ENCODE results near the gene C3. TPM values are rescaled to one million over a fixed set of nuclear protein-coding genes. Genes with fewer than 3 reads are reported as not detected.

C3 gene
- total RNA-seq, 1 experiment from 2014 or later: 5.0 TPM

DNA sequence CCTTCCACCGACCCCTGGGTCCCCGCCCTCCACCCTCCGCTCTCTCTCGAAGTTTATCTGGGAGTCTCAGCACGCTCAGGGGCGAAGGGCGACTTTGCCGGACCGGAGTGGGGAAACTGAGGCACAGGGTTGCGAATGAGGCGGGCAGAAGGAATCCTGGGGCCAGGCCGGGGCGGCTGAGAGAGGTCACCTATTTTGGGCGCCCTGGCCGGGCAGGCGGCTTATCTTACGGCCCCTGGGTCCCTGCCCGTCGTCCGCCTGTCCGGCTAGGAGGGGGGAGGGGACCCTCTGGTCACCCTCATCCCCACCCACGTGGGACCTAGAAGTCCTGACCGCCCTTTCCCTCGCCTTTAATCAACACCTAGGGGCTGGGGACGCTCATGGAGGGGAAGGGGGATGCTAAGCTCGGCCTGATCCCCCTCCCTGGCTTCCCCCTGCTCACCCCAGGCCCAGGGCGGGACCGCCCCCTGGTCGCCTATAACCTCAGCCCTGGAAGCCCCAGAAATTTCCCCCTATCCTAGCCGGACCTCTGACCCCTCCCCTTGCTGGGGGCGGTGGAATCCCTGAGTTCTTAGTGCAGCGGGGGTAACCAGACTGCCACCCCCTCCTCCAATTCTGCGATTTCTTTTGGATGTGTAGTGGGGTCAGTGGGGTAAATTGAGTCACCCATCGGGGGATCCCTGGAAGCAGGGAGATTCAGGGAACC lies 19.6 kb upstream of the C3 start:
- ATAC-seq: 0 out of 2 replicates have a peak, but pooled peaks have one; percentile 9
- in situ Hi-C loops (cut with HindIII; ENCODE audit: low pct_unique_long_range_greater_than_20kb, low sequenced_read_pairs): no loop called here
- intact Hi-C loops (cut with micrococcal nuclease; ENCODE audit: unreplicated experiment): loop anchor here (2.0 kb wide), 1 partner anchor 123 kb away; no protein-coding TSS in a partner anchor
- Histone ChIP-seq H3K4me3 (ENCODE audit: low read depth in 2 of 2, low read length in 2 of 2) (peak overlapping the region; percentile 73 to 81), H3K9me3 (ENCODE audit: control insufficient read depth, insufficient read depth, low read depth, low read length) (no peaks in the 10 kb centered on the region), H3K27ac (ENCODE audit: low read length) (peak overlapping the region; percentile 89), H3K4me1 (ENCODE audit: control insufficient read depth, insufficient read depth, low read length) (peaks cover 37% of the 10 kb centered on the region), H3K36me3 (ENCODE audit: control insufficient read depth, insufficient read depth, low read length) (no peaks in the 10 kb centered on the region; the same call in none of the 2 replicates), H3K27me3 (ENCODE audit: control insufficient read depth, insufficient read depth, low read length) (no peaks in the 10 kb centered on the region)
- CTCF ChIA-PET: no interaction called here
- no peak for DNase-seq (ENCODE audit: low read depth, low spot score)
- TF ChIP-seq TCF7L2 (IDR thresholded peaks at IDR 0.05; ENCODE audit: low read depth, low read length): no peak
- POLR2A ChIA-PET: interaction anchor here (0.6 kb wide), 1 partner anchor 12 kb away, joined by 4 read pairs; no protein-coding TSS in a partner anchor
- BruUV-seq (replicated peaks): TSS peak; percentile 63

DNA sequence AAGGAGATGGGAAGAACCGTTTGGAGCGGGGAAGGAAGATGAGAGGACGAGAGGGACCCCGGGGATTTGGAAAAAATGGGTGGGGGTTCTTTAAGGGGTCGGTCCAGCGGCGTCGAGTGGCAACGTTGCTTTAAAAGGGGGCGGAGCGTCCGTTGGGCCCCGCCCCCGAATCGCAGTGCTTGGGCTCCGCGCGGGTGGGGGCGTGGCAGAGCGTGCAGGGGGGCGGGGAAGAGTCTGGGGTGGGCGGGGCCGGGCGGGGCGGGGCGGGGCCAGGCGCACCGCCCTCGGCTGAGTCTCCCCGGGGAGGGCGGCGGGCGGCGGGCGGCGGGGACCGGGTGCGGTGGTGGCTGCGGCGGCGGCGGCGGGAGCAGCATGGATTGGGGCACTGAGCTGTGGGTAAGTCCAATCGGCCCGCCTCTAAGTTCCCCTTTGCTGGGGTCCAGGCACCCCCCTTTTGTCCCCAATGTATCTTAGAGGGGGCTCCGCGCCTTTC lies 19.0 kb upstream of the C3 start, which contains the start of gene TRIP10:
Gene TRIP10, plus strand, starts transcription at position 291 of the 493 bp plus-strand sequence. Its CDS starts 82 bp downstream, at position 373.
- Histone ChIP-seq H3K9me3 (ENCODE audit: control insufficient read depth, insufficient read depth, low read depth, low read length) (no peaks in the 10 kb centered on the region), H3K4me1 (ENCODE audit: control insufficient read depth, insufficient read depth, low read length) (peaks cover 33% of the 10 kb centered on the region), H3K27me3 (ENCODE audit: control insufficient read depth, insufficient read depth, low read length) (no peaks in the 10 kb centered on the region), H3K27ac (ENCODE audit: low read length) (peak within 1 kb of the TSS; percentile 92), H3K36me3 (ENCODE audit: control insufficient read depth, insufficient read depth, low read length) (no peaks in the 10 kb centered on the region; the same call in none of the 2 replicates), H3K4me3 (ENCODE audit: low read depth in 2 of 2, low read length in 2 of 2) (peak within 1 kb of the TSS; percentile 73 to 81)
- ATAC-seq: peak; percentile 10
- POLR2A ChIA-PET: interaction anchor here (0.6 kb wide), 1 partner anchor 13 kb away, joined by 4 read pairs; no protein-coding TSS in a partner anchor
- DNase-seq (ENCODE audit: low read depth, low spot score): no peak
- CTCF ChIA-PET: interaction anchor here (1.4 kb wide), 1 partner anchor 124 kb away, joined by 11 read pairs; no protein-coding TSS in a partner anchor
- intact Hi-C loops (cut with micrococcal nuclease; ENCODE audit: unreplicated experiment) (loop anchor here (2.0 kb wide), 1 partner anchor 123 kb away; no protein-coding TSS in a partner anchor), in situ Hi-C loops (cut with HindIII; ENCODE audit: low pct_unique_long_range_greater_than_20kb, low sequenced_read_pairs) (no loop called here)
- TF ChIP-seq SIN3A (IDR thresholded peaks at IDR 0.05; ENCODE audit: borderline replicate concordance, insufficient read depth, low read depth, low read length): no peak
- TF ChIP-seq CTCF (IDR thresholded peaks at IDR 0.05): no peak
- TF ChIP-seq POLR2AphosphoS5 (IDR thresholded peaks at IDR 0.05; ENCODE audit: low read depth, low read length): no peak
- TF ChIP-seq, protein P1, sequence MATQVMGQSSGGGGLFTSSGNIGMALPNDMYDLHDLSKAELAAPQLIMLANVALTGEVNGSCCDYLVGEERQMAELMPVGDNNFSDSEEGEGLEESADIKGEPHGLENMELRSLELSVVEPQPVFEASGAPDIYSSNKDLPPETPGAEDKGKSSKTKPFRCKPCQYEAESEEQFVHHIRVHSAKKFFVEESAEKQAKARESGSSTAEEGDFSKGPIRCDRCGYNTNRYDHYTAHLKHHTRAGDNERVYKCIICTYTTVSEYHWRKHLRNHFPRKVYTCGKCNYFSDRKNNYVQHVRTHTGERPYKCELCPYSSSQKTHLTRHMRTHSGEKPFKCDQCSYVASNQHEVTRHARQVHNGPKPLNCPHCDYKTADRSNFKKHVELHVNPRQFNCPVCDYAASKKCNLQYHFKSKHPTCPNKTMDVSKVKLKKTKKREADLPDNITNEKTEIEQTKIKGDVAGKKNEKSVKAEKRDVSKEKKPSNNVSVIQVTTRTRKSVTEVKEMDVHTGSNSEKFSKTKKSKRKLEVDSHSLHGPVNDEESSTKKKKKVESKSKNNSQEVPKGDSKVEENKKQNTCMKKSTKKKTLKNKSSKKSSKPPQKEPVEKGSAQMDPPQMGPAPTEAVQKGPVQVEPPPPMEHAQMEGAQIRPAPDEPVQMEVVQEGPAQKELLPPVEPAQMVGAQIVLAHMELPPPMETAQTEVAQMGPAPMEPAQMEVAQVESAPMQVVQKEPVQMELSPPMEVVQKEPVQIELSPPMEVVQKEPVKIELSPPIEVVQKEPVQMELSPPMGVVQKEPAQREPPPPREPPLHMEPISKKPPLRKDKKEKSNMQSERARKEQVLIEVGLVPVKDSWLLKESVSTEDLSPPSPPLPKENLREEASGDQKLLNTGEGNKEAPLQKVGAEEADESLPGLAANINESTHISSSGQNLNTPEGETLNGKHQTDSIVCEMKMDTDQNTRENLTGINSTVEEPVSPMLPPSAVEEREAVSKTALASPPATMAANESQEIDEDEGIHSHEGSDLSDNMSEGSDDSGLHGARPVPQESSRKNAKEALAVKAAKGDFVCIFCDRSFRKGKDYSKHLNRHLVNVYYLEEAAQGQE (IDR thresholded peaks at IDR 0.05; ENCODE audit: insufficient read depth in 1 of 2, low read depth in 2 of 2, low read length in 1 of 2): no peak
- no peak for TF ChIP-seq TCF7L2 (IDR thresholded peaks at IDR 0.05; ENCODE audit: low read depth, low read length)
- no TSS peak for BruUV-seq (replicated peaks)

Data from Panc1 (cell line).